A673 (cell line): Measurements from ENCODE around the gene FRMD4A.

ENCODE experiments used
- CTCF ChIP-seq: fragments of 300-800, 200-600 bp; sonication (generic); conservative IDR thresholded peaks from 2 replicates; pipeline ENCODE4 v1.5.1; 2017; ENCODE audit warnings: low read depth, mild to moderate bottlenecking, antibody characterized with exemption, low read length, moderate library complexity, mixed read lengths
- EZH2 ChIP-seq: fragments of 200-600 bp; sonication (generic); IDR thresholded peaks from 2 replicates; pipeline ENCODE4 v1.6.1; 2017; ENCODE audit warnings: borderline replicate concordance, low read depth, mild to moderate bottlenecking, mixed read lengths, antibody characterized with exemption, low read length; ENCODE audit not compliant: poor library complexity, severe bottlenecking

- TF ChIP-seq CTCF (no peak), EZH2 (no peak)
Measured at GRCh38 chr10:13960603-13961002, 370.1 kb downstream of the FRMD4A start.
